ENCODE results near the gene GRWD1.

GRWD1 gene

DNA sequence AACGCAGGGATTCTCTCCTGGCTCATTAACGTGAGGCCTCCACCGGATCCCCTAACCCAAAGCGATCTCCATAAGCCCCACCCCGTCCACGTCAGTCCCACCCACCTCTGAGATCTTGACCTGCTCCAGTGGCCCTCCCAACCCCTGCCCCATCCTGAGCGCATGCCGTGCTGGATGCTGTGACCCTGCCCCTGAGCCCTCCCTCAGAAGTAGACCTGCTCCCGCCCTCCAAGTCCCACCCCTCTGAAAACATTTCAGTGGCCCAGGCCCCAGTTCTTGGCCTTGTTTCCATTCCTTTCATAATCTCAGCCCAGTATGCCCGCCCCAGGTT lies 46.0 kb downstream of the GRWD1 start:
- ATAC-seq: no peak
- TF ChIP-seq, protein P1, sequence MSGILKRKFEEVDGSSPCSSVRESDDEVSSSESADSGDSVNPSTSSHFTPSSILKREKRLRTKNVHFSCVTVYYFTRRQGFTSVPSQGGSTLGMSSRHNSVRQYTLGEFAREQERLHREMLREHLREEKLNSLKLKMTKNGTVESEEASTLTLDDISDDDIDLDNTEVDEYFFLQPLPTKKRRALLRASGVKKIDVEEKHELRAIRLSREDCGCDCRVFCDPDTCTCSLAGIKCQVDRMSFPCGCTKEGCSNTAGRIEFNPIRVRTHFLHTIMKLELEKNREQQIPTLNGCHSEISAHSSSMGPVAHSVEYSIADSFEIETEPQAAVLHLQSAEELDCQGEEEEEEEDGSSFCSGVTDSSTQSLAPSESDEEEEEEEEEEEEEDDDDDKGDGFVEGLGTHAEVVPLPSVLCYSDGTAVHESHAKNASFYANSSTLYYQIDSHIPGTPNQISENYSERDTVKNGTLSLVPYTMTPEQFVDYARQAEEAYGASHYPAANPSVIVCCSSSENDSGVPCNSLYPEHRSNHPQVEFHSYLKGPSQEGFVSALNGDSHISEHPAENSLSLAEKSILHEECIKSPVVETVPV (CRISPR knock-in tag; IDR thresholded peaks at IDR 0.05): no peak
- TF ChIP-seq, protein P2, sequence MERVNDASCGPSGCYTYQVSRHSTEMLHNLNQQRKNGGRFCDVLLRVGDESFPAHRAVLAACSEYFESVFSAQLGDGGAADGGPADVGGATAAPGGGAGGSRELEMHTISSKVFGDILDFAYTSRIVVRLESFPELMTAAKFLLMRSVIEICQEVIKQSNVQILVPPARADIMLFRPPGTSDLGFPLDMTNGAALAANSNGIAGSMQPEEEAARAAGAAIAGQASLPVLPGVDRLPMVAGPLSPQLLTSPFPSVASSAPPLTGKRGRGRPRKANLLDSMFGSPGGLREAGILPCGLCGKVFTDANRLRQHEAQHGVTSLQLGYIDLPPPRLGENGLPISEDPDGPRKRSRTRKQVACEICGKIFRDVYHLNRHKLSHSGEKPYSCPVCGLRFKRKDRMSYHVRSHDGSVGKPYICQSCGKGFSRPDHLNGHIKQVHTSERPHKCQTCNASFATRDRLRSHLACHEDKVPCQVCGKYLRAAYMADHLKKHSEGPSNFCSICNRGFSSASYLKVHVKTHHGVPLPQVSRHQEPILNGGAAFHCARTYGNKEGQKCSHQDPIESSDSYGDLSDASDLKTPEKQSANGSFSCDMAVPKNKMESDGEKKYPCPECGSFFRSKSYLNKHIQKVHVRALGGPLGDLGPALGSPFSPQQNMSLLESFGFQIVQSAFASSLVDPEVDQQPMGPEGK (CRISPR knock-in tag; IDR thresholded peaks at IDR 0.05; ENCODE audit: borderline replicate concordance): no peak
- no peak for TF ChIP-seq TCF4 (CRISPR knock-in tag; IDR thresholded peaks at IDR 0.05; ENCODE audit: borderline replicate concordance)
- TF ChIP-seq ISL1 (CRISPR knock-in tag; IDR thresholded peaks at IDR 0.05): no peak

DNA sequence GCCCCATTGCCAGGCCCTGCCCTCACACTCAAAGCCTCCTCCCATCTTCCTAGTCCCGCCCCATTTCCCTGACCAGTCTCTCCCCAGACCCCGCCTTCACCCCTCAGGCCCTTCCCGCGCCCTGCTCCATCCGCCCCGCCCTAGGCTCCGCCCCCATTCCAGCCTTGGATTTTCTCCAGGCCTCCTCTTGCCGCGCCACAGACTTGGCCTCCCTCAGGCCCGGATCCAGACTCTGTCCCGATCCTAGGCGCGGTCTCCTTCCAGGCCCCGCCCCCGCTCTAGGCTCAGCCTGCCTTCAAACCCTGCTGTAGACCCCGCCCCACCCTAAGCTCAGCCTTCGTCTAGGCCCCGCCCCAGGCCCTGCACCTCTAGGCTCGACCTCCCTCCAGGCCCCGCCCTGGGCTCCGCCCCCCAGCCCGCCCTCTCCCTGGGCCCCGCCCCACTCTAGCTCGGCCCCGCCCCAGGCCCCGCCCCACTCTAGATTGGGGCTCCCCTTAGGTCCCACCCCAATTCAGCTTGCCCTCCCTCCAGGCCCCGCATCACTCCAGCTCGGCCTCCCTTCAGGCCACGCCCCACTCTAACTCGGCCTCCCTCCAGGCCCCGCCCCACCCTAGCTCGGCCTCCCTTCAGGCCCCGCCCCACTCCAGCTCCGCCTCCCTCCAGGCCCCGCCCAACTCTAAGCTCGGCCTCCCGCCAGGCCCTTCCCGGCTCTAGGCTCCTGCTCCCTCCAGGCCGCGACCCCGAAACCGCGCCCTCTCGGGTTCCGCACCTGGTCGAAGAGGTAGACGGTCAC lies 47.3 kb downstream of the GRWD1 start:
- peak; percentile 89 for ATAC-seq
- no peak for TF ChIP-seq ZNF70 (CRISPR knock-in tag; IDR thresholded peaks at IDR 0.05)
- TF ChIP-seq OSR1 (CRISPR knock-in tag; IDR thresholded peaks at IDR 0.05): no peak
- TF ChIP-seq ARNTL (CRISPR knock-in tag; IDR thresholded peaks at IDR 0.05; ENCODE audit: borderline replicate concordance, low read depth): no peak
- TF ChIP-seq ZFP3 (CRISPR knock-in tag; IDR thresholded peaks at IDR 0.05): no peak
- no peak for TF ChIP-seq SNAI2 (CRISPR knock-in tag; IDR thresholded peaks at IDR 0.05)
- no peak for TF ChIP-seq ZNF8 (CRISPR knock-in tag; IDR thresholded peaks at IDR 0.05)
- TF ChIP-seq GLIS3 (CRISPR knock-in tag; IDR thresholded peaks at IDR 0.05): no peak

DNA sequence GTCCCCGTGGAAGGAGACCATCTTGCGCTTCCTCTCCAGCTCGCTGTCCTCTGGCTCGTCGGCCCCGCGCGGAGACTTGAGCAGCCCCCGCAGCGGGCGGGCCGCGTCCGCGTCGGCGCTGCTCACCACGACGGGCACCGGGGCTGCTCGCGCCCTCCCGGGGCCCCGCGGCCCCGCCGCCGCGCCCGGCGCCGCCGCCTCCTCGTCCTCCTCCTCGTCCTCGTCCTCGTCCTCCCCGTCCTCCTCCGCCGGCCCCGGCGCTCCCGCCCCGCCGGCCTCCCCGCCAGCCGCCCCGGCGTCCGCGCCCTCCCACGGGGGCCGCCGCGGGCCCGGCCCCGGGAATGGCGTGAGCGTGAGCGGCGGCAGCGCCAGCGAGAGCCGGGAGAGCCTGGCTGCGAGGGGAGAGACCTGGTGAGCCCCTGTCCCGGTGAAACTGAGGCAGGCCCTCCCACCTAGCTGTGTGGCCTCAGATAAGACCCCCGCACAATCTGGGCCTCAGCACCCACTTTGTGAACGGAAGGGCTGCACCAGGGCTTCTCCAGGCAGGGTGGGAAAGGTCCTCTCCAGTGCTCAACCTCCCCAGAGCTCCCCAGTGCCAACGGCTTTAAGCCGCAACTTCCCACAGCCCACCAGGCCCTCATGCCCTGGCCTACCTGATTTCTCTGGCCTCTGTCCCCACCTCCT lies 48.1 kb downstream of the GRWD1 start:
- TF ChIP-seq RARB (CRISPR knock-in tag; IDR thresholded peaks at IDR 0.05) (no peak), TOX (CRISPR knock-in tag; IDR thresholded peaks at IDR 0.05; ENCODE audit: borderline replicate concordance) (no peak), ZNF565 (CRISPR knock-in tag; conservative IDR thresholded peaks at IDR 0.05; ENCODE audit: low read depth) (no peak), PPARA (CRISPR knock-in tag; IDR thresholded peaks at IDR 0.05; ENCODE audit: borderline replicate concordance) (no peak), ISL1 (CRISPR knock-in tag; IDR thresholded peaks at IDR 0.05) (no peak), SNAI2 (CRISPR knock-in tag; IDR thresholded peaks at IDR 0.05) (no peak), ZFP3 (CRISPR knock-in tag; IDR thresholded peaks at IDR 0.05) (no peak), ESRRG (CRISPR knock-in tag; IDR thresholded peaks at IDR 0.05) (no peak), GLIS3 (CRISPR knock-in tag; IDR thresholded peaks at IDR 0.05) (no peak), OSR1 (CRISPR knock-in tag; IDR thresholded peaks at IDR 0.05) (no peak), ARNTL (CRISPR knock-in tag; IDR thresholded peaks at IDR 0.05; ENCODE audit: borderline replicate concordance, low read depth) (no peak), ZNF8 (CRISPR knock-in tag; IDR thresholded peaks at IDR 0.05) (no peak), ZC3H10 (CRISPR knock-in tag; IDR thresholded peaks at IDR 0.05) (no peak)
- TF ChIP-seq, protein P3, sequence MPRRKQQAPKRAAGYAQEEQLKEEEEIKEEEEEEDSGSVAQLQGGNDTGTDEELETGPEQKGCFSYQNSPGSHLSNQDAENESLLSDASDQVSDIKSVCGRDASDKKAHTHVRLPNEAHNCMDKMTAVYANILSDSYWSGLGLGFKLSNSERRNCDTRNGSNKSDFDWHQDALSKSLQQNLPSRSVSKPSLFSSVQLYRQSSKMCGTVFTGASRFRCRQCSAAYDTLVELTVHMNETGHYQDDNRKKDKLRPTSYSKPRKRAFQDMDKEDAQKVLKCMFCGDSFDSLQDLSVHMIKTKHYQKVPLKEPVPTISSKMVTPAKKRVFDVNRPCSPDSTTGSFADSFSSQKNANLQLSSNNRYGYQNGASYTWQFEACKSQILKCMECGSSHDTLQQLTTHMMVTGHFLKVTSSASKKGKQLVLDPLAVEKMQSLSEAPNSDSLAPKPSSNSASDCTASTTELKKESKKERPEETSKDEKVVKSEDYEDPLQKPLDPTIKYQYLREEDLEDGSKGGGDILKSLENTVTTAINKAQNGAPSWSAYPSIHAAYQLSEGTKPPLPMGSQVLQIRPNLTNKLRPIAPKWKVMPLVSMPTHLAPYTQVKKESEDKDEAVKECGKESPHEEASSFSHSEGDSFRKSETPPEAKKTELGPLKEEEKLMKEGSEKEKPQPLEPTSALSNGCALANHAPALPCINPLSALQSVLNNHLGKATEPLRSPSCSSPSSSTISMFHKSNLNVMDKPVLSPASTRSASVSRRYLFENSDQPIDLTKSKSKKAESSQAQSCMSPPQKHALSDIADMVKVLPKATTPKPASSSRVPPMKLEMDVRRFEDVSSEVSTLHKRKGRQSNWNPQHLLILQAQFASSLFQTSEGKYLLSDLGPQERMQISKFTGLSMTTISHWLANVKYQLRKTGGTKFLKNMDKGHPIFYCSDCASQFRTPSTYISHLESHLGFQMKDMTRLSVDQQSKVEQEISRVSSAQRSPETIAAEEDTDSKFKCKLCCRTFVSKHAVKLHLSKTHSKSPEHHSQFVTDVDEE (CRISPR knock-in tag; IDR thresholded peaks at IDR 0.05): no peak
- TF ChIP-seq, protein P4, sequence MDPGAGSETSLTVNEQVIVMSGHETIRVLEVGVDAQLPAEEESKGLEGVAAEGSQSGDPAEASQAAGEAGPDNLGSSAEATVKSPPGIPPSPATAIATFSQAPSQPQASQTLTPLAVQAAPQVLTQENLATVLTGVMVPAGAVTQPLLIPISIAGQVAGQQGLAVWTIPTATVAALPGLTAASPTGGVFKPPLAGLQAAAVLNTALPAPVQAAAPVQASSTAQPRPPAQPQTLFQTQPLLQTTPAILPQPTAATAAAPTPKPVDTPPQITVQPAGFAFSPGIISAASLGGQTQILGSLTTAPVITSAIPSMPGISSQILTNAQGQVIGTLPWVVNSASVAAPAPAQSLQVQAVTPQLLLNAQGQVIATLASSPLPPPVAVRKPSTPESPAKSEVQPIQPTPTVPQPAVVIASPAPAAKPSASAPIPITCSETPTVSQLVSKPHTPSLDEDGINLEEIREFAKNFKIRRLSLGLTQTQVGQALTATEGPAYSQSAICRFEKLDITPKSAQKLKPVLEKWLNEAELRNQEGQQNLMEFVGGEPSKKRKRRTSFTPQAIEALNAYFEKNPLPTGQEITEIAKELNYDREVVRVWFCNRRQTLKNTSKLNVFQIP (CRISPR knock-in tag; IDR thresholded peaks at IDR 0.05; ENCODE audit: borderline replicate concordance, low read depth): no peak
- TF ChIP-seq, protein P2 (CRISPR knock-in tag; IDR thresholded peaks at IDR 0.05; ENCODE audit: borderline replicate concordance): no peak
- TF ChIP-seq, protein P5, sequence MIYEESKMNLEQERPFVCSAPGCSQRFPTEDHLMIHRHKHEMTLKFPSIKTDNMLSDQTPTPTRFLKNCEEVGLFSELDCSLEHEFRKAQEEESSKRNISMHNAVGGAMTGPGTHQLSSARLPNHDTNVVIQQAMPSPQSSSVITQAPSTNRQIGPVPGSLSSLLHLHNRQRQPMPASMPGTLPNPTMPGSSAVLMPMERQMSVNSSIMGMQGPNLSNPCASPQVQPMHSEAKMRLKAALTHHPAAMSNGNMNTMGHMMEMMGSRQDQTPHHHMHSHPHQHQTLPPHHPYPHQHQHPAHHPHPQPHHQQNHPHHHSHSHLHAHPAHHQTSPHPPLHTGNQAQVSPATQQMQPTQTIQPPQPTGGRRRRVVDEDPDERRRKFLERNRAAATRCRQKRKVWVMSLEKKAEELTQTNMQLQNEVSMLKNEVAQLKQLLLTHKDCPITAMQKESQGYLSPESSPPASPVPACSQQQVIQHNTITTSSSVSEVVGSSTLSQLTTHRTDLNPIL (CRISPR knock-in tag; IDR thresholded peaks at IDR 0.05; ENCODE audit: low read depth): no peak
- ATAC-seq: peak; percentile 12

Data from SK-N-SH treated with all-trans-retinoic acid at 6 μM for 48 hours (cell line).